SH-SY5Y (cell line): ENCODE results near the gene OSBPL10.

Experiments used
- GATA2 ChIP-seq: IDR thresholded peaks from 2 replicates; pipeline ENCODE4 v1.6.1; 2011; ENCODE audit warnings: mild to moderate bottlenecking, low read depth, low read length
- GATA3 ChIP-seq: IDR thresholded peaks from 2 replicates; pipeline ENCODE4 v1.6.1; 2011; ENCODE audit warnings: low read depth, mild to moderate bottlenecking, low read length, moderate library complexity

- no peak for TF ChIP-seq GATA2
- TF ChIP-seq GATA3, result no peak
These were observed 255.5 kb downstream of the OSBPL10 start for GRCh38 chr3:31725568-31725967.
